K562 (cell line): ENCODE measurements around the gene TMEM184C.

ENCODE experiments used
- CTCF ChIP-seq, 3 experiments: IDR thresholded peaks in 2 of 3; conservative IDR thresholded peaks in 1 of 3; 2 replicates each; pipeline ENCODE4 v1.5.1; 2011 to 2012; ENCODE audit warnings: low read length in 3 of 3, mild to moderate bottlenecking in 3 of 3, control low read depth in 2 of 3, improper control_type of control experiment in 1 of 3, inconsistent platforms in 1 of 3, low read depth in 1 of 3, mixed read lengths in 1 of 3, moderate library complexity in 1 of 3; ENCODE audit not compliant: insufficient read depth in 2 of 3
- GABPA ChIP-seq: fragments of 200-800 bp; sonication (Bioruptor generic); conservative IDR thresholded peaks from 2 replicates; pipeline ENCODE4 v1.6.1; 2016; ENCODE audit warnings: low read depth, missing genetic modification characterization, missing compliant biosample characterization
- GATAD2B ChIP-seq: fragments of 450-650 bp; IDR thresholded peaks from 2 replicates; pipeline ENCODE4 v1.6.1; 2017; ENCODE audit warnings: mild to moderate bottlenecking, borderline replicate concordance
- HDAC2 ChIP-seq: fragments of 450-650 bp; IDR thresholded peaks from 2 replicates; pipeline ENCODE4 v1.6.1; 2016; ENCODE audit warnings: mild to moderate bottlenecking
- SP2 ChIP-seq: IDR thresholded peaks from 2 replicates; pipeline ENCODE4 v1.6.1; 2011; ENCODE audit warnings: mild to moderate bottlenecking, low read depth, low read length, moderate library complexity; ENCODE audit not compliant: poor library complexity, severe bottlenecking; ENCODE audit errors: extremely low read depth
- ZFX ChIP-seq: sonication (generic); formaldehyde crosslinking; IDR thresholded peaks from 2 replicates; pipeline ENCODE4 v1.8.0; 2022; ENCODE audit warnings: mild to moderate bottlenecking, missing genetic modification reagents, moderate library complexity
- ZNF212 ChIP-seq: fragments of 450-650 bp; formaldehyde crosslinking; IDR thresholded peaks from 2 replicates; pipeline ENCODE4 v1.4.0; 2020; ENCODE audit warnings: mild to moderate bottlenecking

- TF ChIP-seq CTCF (IDR thresholded peaks at IDR 0.05 in 2 of 3, conservative IDR thresholded peaks at IDR 0.05 in 1 of 3; ENCODE audit: insufficient read depth in 2 of 3, low read depth in 1 of 3, low read length in 3 of 3), result no peak
- TF ChIP-seq GATAD2B, result no peak
- no peak for TF ChIP-seq SP2
- TF ChIP-seq ZFX, result no peak
- TF ChIP-seq ZNF212 (CRISPR knock-in tag), result no peak
- no peak for TF ChIP-seq GABPA
- no peak for TF ChIP-seq HDAC2
Measured at GRCh38 chr4:147674073-147674472, 56.9 kb downstream of the TMEM184C start.
